ENCODE results near the gene KRTAP5-10. TPM values are rescaled to one million over a fixed set of nuclear protein-coding genes. Genes with fewer than 3 reads are reported as not detected.
"Not testable (repeated sequence)": the region's sequence is repeated elsewhere in the genome, so short reads cannot be mapped to it uniquely, and the experiment has no call there.

Gene KRTAP5-10
- total RNA-seq, 5 donors from 2014 or later (not counting 1 experiment from before 2014, with no cell fraction given), result not detected

DNA sequence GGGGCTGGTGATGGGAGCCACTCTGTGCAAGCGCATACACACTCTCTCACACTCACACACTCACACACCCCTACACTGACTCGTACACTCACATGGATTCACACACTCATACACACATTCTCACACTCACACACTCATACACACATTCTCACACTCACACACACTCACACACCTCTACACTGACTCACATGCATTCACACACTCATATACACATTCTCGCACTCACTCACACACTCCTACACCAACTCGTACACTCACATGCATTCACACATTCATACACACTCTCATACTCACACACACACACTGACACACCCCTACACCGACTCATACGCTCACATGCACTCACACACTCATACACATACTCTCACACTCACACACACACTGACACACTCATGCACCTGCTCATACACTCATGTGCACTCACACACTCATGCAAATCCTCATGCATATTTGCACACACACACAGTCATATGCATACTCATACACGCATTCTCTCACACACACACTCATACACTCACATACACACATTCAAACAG is 12.2 kb downstream of the KRTAP5-10 start:
- no peaks in the 10 kb centered on the region for H3K36me3 Mint-ChIP-seq
- Histone ChIP-seq H3K27me3 (replicated peaks in 1 of 2; ENCODE audit: control insufficient read depth in 2 of 2, extremely low read depth in 1 of 2, insufficient read depth in 2 of 2, low read length in 1 of 2) (peaks cover 0 to 28% of the 10 kb centered on the region in 2 experiments), H3K4me3 (ENCODE audit: control insufficient read depth in 1 of 2, extremely low read depth in 1 of 2, low read length in 1 of 2) (no peak overlapping the region), H3K36me3 (ENCODE audit: control insufficient read depth in 2 of 2, extremely low read depth in 1 of 2, insufficient read depth in 1 of 2, low read length in 1 of 2) (no peaks in the 10 kb centered on the region), H3K27ac (ENCODE audit: low read length) (no peak overlapping the region), H3K4me1 (ENCODE audit: control insufficient read depth in 1 of 2, extremely low read depth in 1 of 2, insufficient read depth in 2 of 2, low read length in 2 of 2) (no peaks in the 10 kb centered on the region), H3K9me3 (no peaks in the 10 kb centered on the region)
- H3K27ac Mint-ChIP-seq, result no peak overlapping the region
- ChIA-PET POLR2A (no interaction called here), CTCF (no interaction called here)
- WGBS (ENCODE audit: insufficient coverage), result 83% methylated on average over 7 of the region's 7 CpGs
- H3K4me3 Mint-ChIP-seq, result no peak overlapping the region
- H3K4me1 Mint-ChIP-seq, result peaks cover 0 to 5% (median 3%) of the 10 kb centered on the region in 3 donors
- H3K27me3 Mint-ChIP-seq, result peaks cover 14 to 23% of the 10 kb centered on the region in 2 donors
- ATAC-seq (replicated peaks in 1 of 4) (no peak), DNase-seq (no peak)
- H3K9me3 Mint-ChIP-seq, result no peaks in the 10 kb centered on the region

- ATAC-seq (replicated peaks in 1 of 4); H3K4me1 ChIP-seq (ENCODE audit: control insufficient read depth in 1 of 2, extremely low read depth in 1 of 2, insufficient read depth in 2 of 2, low read length in 2 of 2); H3K27ac ChIP-seq (ENCODE audit: low read length); DNase-seq; H3K9me3 ChIP-seq; H3K27ac Mint-ChIP-seq; POLR2A ChIA-PET; H3K9me3 Mint-ChIP-seq; CTCF ChIA-PET; H3K4me3 Mint-ChIP-seq; H3K4me3 ChIP-seq (ENCODE audit: control insufficient read depth in 1 of 2, extremely low read depth in 1 of 2, low read length in 1 of 2); H3K36me3 ChIP-seq (ENCODE audit: control insufficient read depth in 2 of 2, extremely low read depth in 1 of 2, insufficient read depth in 1 of 2, low read length in 1 of 2); H3K4me1 Mint-ChIP-seq; H3K36me3 Mint-ChIP-seq: not testable (repeated sequence)
- H3K27me3 Mint-ChIP-seq, result peaks cover 19 to 31% of the 10 kb centered on the region in 2 donors
- WGBS (ENCODE audit: insufficient coverage), result 69% methylated on average over 4 of the region's 7 CpGs
- peaks cover 0 to 31% of the 10 kb centered on the region in 2 experiments for H3K27me3 ChIP-seq (replicated peaks in 1 of 2; ENCODE audit: control insufficient read depth in 2 of 2, extremely low read depth in 1 of 2, insufficient read depth in 2 of 2, low read length in 1 of 2)
These were observed 14.2 kb downstream of the KRTAP5-10 start for GRCh38 chr11:71579513-71579912.

DNA sequence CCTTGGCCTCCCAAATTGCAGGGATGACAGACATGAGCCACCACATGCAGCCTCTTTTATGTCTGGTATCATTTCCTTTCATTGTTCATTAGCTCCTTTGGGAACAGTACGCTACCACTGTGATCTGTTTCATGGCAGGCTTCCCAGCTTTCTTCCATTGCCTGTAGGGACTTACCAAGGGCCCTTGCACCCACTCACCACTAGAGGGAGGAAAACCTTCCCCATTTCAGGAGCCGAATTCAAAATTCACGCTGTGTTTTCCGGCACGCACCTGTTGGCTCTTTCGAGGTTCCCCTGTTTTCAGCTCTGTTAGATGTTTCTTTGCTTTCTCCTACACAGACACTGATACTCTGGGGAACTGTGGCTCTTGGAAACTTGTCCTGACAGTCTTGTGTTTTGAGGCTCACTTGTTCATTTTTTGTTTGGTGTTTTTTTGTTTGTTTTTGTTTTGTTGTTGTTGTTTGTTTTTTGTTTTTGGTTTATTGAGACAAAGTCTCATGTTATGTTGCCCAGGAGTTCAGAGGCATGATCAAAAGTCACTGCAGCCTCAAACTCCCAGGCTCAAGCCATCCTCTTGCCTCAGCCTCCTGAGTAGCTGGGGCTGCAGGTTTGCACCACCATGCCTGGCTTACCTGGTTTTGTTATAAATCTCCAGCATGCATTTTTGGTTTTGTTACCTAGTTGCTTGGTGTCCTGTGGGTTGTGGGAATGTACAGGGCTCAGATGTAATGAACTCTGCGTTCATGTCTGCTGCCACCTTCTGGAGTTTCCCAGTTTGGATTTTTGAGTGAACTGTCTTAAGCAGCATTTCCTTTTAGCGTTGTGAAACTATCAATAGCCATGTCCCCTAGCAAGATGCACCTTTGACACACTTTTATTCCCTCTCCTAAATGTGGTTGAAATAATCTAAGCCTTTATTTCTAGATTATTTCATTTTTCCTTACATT is 15.0 kb downstream of the KRTAP5-10 start:
- ChIA-PET CTCF (no interaction called here), POLR2A (no interaction called here)
- no peaks in the 10 kb centered on the region for H3K36me3 ChIP-seq (ENCODE audit: control insufficient read depth in 2 of 2, extremely low read depth in 1 of 2, insufficient read depth in 1 of 2, low read length in 1 of 2)
- H3K4me1 Mint-ChIP-seq, result peaks cover 0 to 5% (median 3%) of the 10 kb centered on the region in 3 donors
- no peaks in the 10 kb centered on the region for H3K36me3 Mint-ChIP-seq
- peaks cover 25 to 36% of the 10 kb centered on the region in 2 donors for H3K27me3 Mint-ChIP-seq
- no peak overlapping the region for H3K4me3 Mint-ChIP-seq
- no peaks in the 10 kb centered on the region for H3K9me3 ChIP-seq
- ATAC-seq (replicated peaks in 1 of 4), result peak in 1 of 4 experiments; percentile 42
- peak in 7 of 35 experiments; percentile 4 to 30 (median 14) for DNase-seq
- H3K4me3 ChIP-seq (ENCODE audit: control insufficient read depth in 1 of 2, extremely low read depth in 1 of 2, low read length in 1 of 2), result no peak overlapping the region
- H3K27ac ChIP-seq (ENCODE audit: low read length), result no peak overlapping the region
- peaks cover 0 to 26% of the 10 kb centered on the region in 2 experiments for H3K27me3 ChIP-seq (replicated peaks in 1 of 2; ENCODE audit: control insufficient read depth in 2 of 2, extremely low read depth in 1 of 2, insufficient read depth in 2 of 2, low read length in 1 of 2)
- H3K9me3 Mint-ChIP-seq, result no peaks in the 10 kb centered on the region
- no peak overlapping the region for H3K27ac Mint-ChIP-seq
- H3K4me1 ChIP-seq (ENCODE audit: control insufficient read depth in 1 of 2, extremely low read depth in 1 of 2, insufficient read depth in 2 of 2, low read length in 2 of 2), result no peaks in the 10 kb centered on the region
- 21% methylated on average over 4 of the region's 8 CpGs for WGBS (ENCODE audit: insufficient coverage)

- 80% methylated on average over 2 of the region's 4 CpGs for WGBS (ENCODE audit: insufficient coverage)
These were observed 16.5 kb downstream of the KRTAP5-10 start for GRCh38 chr11:71581826-71582225.

DNA sequence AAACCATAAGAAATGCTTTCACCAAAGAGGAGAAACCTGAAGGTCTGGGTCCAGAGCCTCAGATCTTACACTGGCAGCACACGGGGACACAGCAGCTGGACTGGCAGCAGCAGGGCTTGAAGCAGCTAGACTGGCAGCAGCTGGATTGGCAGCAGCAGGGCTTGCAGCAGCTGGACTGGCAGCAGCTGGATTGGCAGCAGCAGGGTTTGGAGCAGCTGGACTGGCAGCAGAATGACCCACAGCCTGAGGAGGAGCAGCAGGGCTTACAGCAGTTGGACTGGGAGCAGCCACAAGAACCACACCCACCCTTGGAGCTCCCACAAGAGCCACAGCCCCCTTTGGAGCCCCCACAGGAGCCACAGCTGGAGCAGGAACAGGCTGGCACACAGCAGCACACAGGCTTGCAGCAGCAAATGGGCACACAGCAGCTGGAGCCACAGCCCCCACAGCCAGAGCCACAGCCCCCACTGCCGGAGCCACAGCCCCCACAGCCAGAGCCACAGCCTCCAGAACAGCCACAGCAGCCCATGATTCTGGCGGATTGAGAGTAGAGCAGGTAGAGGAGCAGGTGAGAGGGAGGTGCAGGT is 17.0 kb downstream of the KRTAP5-10 start, which contains the start of gene KRTAP5-11:
TSS of gene KRTAP5-11 (minus strand) at position 567 of the 587 bp plus-strand sequence. CDS start at position 529, 38 bp downstream.
- POLR2A ChIA-PET, result no interaction called here
- H3K36me3 Mint-ChIP-seq, result no peaks in the 10 kb centered on the region
- CTCF ChIA-PET, result no interaction called here
- WGBS (ENCODE audit: insufficient coverage), result 79% methylated on average over 1 of the region's 3 CpGs
- Histone ChIP-seq H3K4me3 (ENCODE audit: control insufficient read depth in 1 of 2, extremely low read depth in 1 of 2, low read length in 1 of 2) (no peak within 1 kb of the TSS), H3K27ac (ENCODE audit: low read length) (no peak within 1 kb of the TSS), H3K4me1 (ENCODE audit: control insufficient read depth in 1 of 2, extremely low read depth in 1 of 2, insufficient read depth in 2 of 2, low read length in 2 of 2) (no peaks in the 10 kb centered on the region), H3K9me3 (no peaks in the 10 kb centered on the region), H3K27me3 (replicated peaks in 1 of 2; ENCODE audit: control insufficient read depth in 2 of 2, extremely low read depth in 1 of 2, insufficient read depth in 2 of 2, low read length in 1 of 2) (peaks cover 0 to 23% of the 10 kb centered on the region in 2 experiments), H3K36me3 (ENCODE audit: control insufficient read depth in 2 of 2, extremely low read depth in 1 of 2, insufficient read depth in 1 of 2, low read length in 1 of 2) (no peaks in the 10 kb centered on the region)
- no peaks in the 10 kb centered on the region for H3K9me3 Mint-ChIP-seq
- no peak within 1 kb of the TSS for H3K4me3 Mint-ChIP-seq
- H3K27me3 Mint-ChIP-seq, result peaks cover 32 to 38% of the 10 kb centered on the region in 2 donors
- DNase-seq (no peak), ATAC-seq (replicated peaks in 1 of 4) (no peak)
- peaks cover 0 to 5% (median 3%) of the 10 kb centered on the region in 3 donors for H3K4me1 Mint-ChIP-seq
- H3K27ac Mint-ChIP-seq, result no peak within 1 kb of the TSS

More at GRCh38 chr11:71581826-71582225, 16.5 kb downstream of the KRTAP5-10 start:
- Mint-ChIP-seq H3K4me3 (no peak overlapping the region), H3K27me3 (peaks cover 32 to 36% of the 10 kb centered on the region in 2 donors), H3K4me1 (peaks cover 0 to 5% (median 3%) of the 10 kb centered on the region in 3 donors), H3K9me3 (no peaks in the 10 kb centered on the region), H3K27ac (no peak overlapping the region), H3K36me3 (no peaks in the 10 kb centered on the region)
- DNase-seq (no peak), ATAC-seq (replicated peaks in 1 of 4) (no peak)
- H3K4me3 ChIP-seq (ENCODE audit: control insufficient read depth in 1 of 2, extremely low read depth in 1 of 2, low read length in 1 of 2), result no peak overlapping the region
- H3K4me1 ChIP-seq (ENCODE audit: control insufficient read depth in 1 of 2, extremely low read depth in 1 of 2, insufficient read depth in 2 of 2, low read length in 2 of 2), result no peaks in the 10 kb centered on the region
- no peaks in the 10 kb centered on the region for H3K36me3 ChIP-seq (ENCODE audit: control insufficient read depth in 2 of 2, extremely low read depth in 1 of 2, insufficient read depth in 1 of 2, low read length in 1 of 2)
- peaks cover 0 to 23% of the 10 kb centered on the region in 2 experiments for H3K27me3 ChIP-seq (replicated peaks in 1 of 2; ENCODE audit: control insufficient read depth in 2 of 2, extremely low read depth in 1 of 2, insufficient read depth in 2 of 2, low read length in 1 of 2)
- H3K27ac ChIP-seq (ENCODE audit: low read length), result no peak overlapping the region
- ChIA-PET CTCF (no interaction called here), POLR2A (no interaction called here)
- H3K9me3 ChIP-seq, result no peaks in the 10 kb centered on the region

DNA sequence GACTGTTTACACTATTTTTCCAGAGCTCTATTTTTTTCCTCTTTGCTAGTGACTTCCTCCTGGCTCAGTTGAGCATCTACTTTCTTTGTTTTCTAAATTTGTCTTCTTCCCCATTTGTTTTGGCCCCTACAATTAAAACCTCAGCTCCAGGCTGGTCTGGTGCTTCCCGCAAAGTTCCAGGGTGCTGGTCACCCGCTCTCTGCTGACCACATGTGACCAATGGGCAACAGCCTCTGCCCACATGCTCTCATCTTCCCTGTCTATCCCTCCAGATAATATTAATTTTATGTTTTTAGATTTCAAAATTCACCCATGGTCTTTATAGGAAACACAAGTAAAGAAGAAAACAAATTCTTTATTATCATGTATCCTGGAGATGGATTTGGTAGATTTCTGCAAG is 17.6 kb downstream of the KRTAP5-10 start:
- H3K4me3 ChIP-seq (ENCODE audit: control insufficient read depth in 1 of 2, extremely low read depth in 1 of 2, low read length in 1 of 2); H3K4me3 Mint-ChIP-seq; POLR2A ChIA-PET; CTCF ChIA-PET; H3K27ac ChIP-seq (ENCODE audit: low read length); ATAC-seq (replicated peaks in 1 of 4); H3K36me3 Mint-ChIP-seq; H3K36me3 ChIP-seq (ENCODE audit: control insufficient read depth in 2 of 2, extremely low read depth in 1 of 2, insufficient read depth in 1 of 2, low read length in 1 of 2); H3K9me3 Mint-ChIP-seq; DNase-seq; H3K4me1 Mint-ChIP-seq; H3K27ac Mint-ChIP-seq; H3K4me1 ChIP-seq (ENCODE audit: control insufficient read depth in 1 of 2, extremely low read depth in 1 of 2, insufficient read depth in 2 of 2, low read length in 2 of 2); H3K9me3 ChIP-seq: not testable (repeated sequence)
- peaks cover 32 to 39% of the 10 kb centered on the region in 2 donors for H3K27me3 Mint-ChIP-seq
- peaks cover 0 to 23% of the 10 kb centered on the region in 2 experiments for H3K27me3 ChIP-seq (replicated peaks in 1 of 2; ENCODE audit: control insufficient read depth in 2 of 2, extremely low read depth in 1 of 2, insufficient read depth in 2 of 2, low read length in 1 of 2)
- WGBS (ENCODE audit: insufficient coverage), result 33% methylated on average over 1 of the region's 2 CpGs

Data from T-cell (primary cell).